SKM-1 treated with dmso at 0.1 percent for 144 hours (cell line): Measurements from ENCODE around the gene IFNK.
"Not testable (repeated sequence)": the region's sequence is repeated elsewhere in the genome, so short reads cannot be mapped to it uniquely, and the experiment has no call there.

Source experiments
- DNase-seq: peaks from one replicate; lab custom pipeline; 2025; ENCODE audit not compliant: unreplicated experiment; lab: John Stamatoyannopoulos, UW

Gene IFNK

GRCh38 chr9:27524236-27524635 lies at the start of gene IFNK:
Gene IFNK, plus strand, starts transcription at chr9:27524290. Its CDS starts 47 bp downstream, at chr9:27524337.
- no peak for DNase-seq

- DNase-seq, result no peak
Measured at GRCh38 chr9:27474305-27474704, 49.8 kb upstream of the IFNK start.

- DNase-seq, result no peak
Measured at GRCh38 chr9:27475057-27475595, 49.0 kb upstream of the IFNK start.

GRCh38 chr9:27476870-27477515 lies 47.1 kb upstream of the IFNK start:
- no peak for DNase-seq

GRCh38 chr9:27478322-27478721 lies 45.8 kb upstream of the IFNK start:
- DNase-seq, result no peak

- DNase-seq, result no peak
Measured at GRCh38 chr9:27482709-27483108, 41.4 kb upstream of the IFNK start.

- no peak for DNase-seq
Measured at GRCh38 chr9:27483576-27483975, 40.5 kb upstream of the IFNK start.

- DNase-seq, result no peak
Measured at GRCh38 chr9:27485158-27485557, 38.9 kb upstream of the IFNK start.

GRCh38 chr9:27487128-27487640 lies 36.9 kb upstream of the IFNK start:
- DNase-seq, result no peak

- no peak for DNase-seq
Measured at GRCh38 chr9:27487927-27488326, 36.2 kb upstream of the IFNK start.

GRCh38 chr9:27489087-27489876 lies 34.8 kb upstream of the IFNK start:
- DNase-seq, result no peak

- peak; percentile 80 for DNase-seq
Measured at GRCh38 chr9:27491154-27491553, 32.9 kb upstream of the IFNK start.

GRCh38 chr9:27495480-27496134 lies 28.5 kb upstream of the IFNK start:
- DNase-seq, result no peak

- DNase-seq, result no peak
Measured at GRCh38 chr9:27496135-27496504, 28.0 kb upstream of the IFNK start.

GRCh38 chr9:27497883-27498417 lies 26.1 kb upstream of the IFNK start:
- DNase-seq, result no peak

GRCh38 chr9:27499451-27499850 lies 24.6 kb upstream of the IFNK start:
- peak; percentile 8 for DNase-seq

- not testable (repeated sequence) for DNase-seq
Measured at GRCh38 chr9:27500902-27501301, 23.2 kb upstream of the IFNK start.

- no peak for DNase-seq
Measured at GRCh38 chr9:27503623-27504022, 20.5 kb upstream of the IFNK start.

GRCh38 chr9:27504259-27504658 lies 19.8 kb upstream of the IFNK start:
- no peak for DNase-seq

- no peak for DNase-seq
Measured at GRCh38 chr9:27505744-27506161, 18.3 kb upstream of the IFNK start.

- DNase-seq, result no peak
Measured at GRCh38 chr9:27506981-27507380, 17.1 kb upstream of the IFNK start.
